Lower leg skin (tissue), 4 donors: ENCODE results near the gene DNER. TPM values are rescaled to one million over a fixed set of nuclear protein-coding genes. Genes with fewer than 3 reads are reported as not detected.

Experiments
- DNase-seq, 2 donors: peaks; one replicate each; pipeline ENCODE4 v3.0.0-alpha.2; 2019; ENCODE audit warnings: low spot score in 2 of 2
- H3K4me3 ChIP-seq: fragments of 200-600 bp; sonication (generic); 2 replicates; pipeline ENCODE4 v1.5.1; 2017; ENCODE audit warnings: mild to moderate bottlenecking, low read depth; ENCODE audit not compliant: poor library complexity, severe bottlenecking
- CTCF ChIP-seq, 3 donors: fragments of 450-650 bp; IDR thresholded peaks; one replicate each; pipeline ENCODE4 v1.5.1; 2016; ENCODE audit warnings: antibody characterized with exemption in 3 of 3, mild to moderate bottlenecking in 3 of 3, moderate library complexity in 2 of 3
- POLR2A ChIP-seq, 2 donors: fragments of 450-650 bp; IDR thresholded peaks; one replicate each; pipeline ENCODE4 v1.6.1; 2016 to 2017; ENCODE audit warnings: antibody characterized with exemption in 2 of 2, mild to moderate bottlenecking in 1 of 2, moderate library complexity in 1 of 2
- WGBS, 2 donors: methylation state at CpG; one replicate each; pipeline ENCODE4 v1.1.5; 2018; 5-methylcytosine and 5-hydroxymethylcytosine counted together
- intact Hi-C: fragments of 100-400 bp; cut with DNase I; formaldehyde crosslinking; loops from one replicate; pipeline ENCODE4 v1.15.0; 2023; ENCODE audit warnings: low total_unique reads
- total RNA-seq, 4 donors: library from RNA; depleted of rRNA; stranded (reverse); fragments of >200 nt; gene quantifications; one replicate each; pipeline ENCODE4 v1.1.0, GENCODE V29; 2016

The DNER gene
- total RNA-seq, 4 donors from 2014 or later: 2.8 to 20.1 (median 12.8) TPM

- no peak for DNase-seq
- H3K4me3 ChIP-seq: no peak overlapping the region
- intact Hi-C loops: no loop called here
- WGBS, 2 donors: 44 to 50% methylated on average over 3 of the region's 3 CpGs
- TF ChIP-seq POLR2A (IDR thresholded peaks at IDR 0.05) (no peak), CTCF (IDR thresholded peaks at IDR 0.05) (no peak)
These were observed 112.4 kb downstream of the DNER start for GRCh38 chr2:229601936-229602335.

GRCh38 chr2:229601396-229601795 lies 113.0 kb downstream of the DNER start:
- WGBS, 2 donors: 41 to 49% methylated on average over 2 of the region's 2 CpGs
- TF ChIP-seq POLR2A (IDR thresholded peaks at IDR 0.05) (no peak), CTCF (IDR thresholded peaks at IDR 0.05) (no peak)
- no peak for DNase-seq

GRCh38 chr2:229598227-229598626 lies 116.1 kb downstream of the DNER start:
- WGBS, 2 donors: 65 to 81% methylated on average over 3 of the region's 3 CpGs
- no peak overlapping the region for H3K4me3 ChIP-seq
- TF ChIP-seq CTCF (IDR thresholded peaks at IDR 0.05) (no peak), POLR2A (IDR thresholded peaks at IDR 0.05) (no peak)
- DNase-seq: no peak
- intact Hi-C loops: loop anchor here (10.0 kb wide), 1 partner anchor 463 kb away; no protein-coding TSS in a partner anchor

More at GRCh38 chr2:229601396-229601795, 113.0 kb downstream of the DNER start:
- intact Hi-C loops: no loop called here
- no peak overlapping the region for H3K4me3 ChIP-seq

GRCh38 chr2:229596796-229597195 lies 117.6 kb downstream of the DNER start:
- no peak for DNase-seq
- no peak overlapping the region for H3K4me3 ChIP-seq
- TF ChIP-seq POLR2A (IDR thresholded peaks at IDR 0.05) (no peak), CTCF (IDR thresholded peaks at IDR 0.05) (no peak)
- intact Hi-C loops: loop anchor here (10.0 kb wide), 1 partner anchor 462 kb away; no protein-coding TSS in a partner anchor
- 56 to 67% methylated on average over 7 of the region's 7 CpGs for WGBS, 2 donors

- DNase-seq: no peak
- TF ChIP-seq POLR2A (IDR thresholded peaks at IDR 0.05): no peak
- no peak for TF ChIP-seq CTCF (IDR thresholded peaks at IDR 0.05)
- 68% methylated on average over 9 of the region's 9 CpGs for WGBS, 2 donors
- intact Hi-C loops: loop anchor here (10.0 kb wide), 1 partner anchor 457 kb away; no protein-coding TSS in a partner anchor
- no peak overlapping the region for H3K4me3 ChIP-seq
These were observed 122.7 kb downstream of the DNER start for GRCh38 chr2:229591611-229592010.
